Mesodermal cell (in vitro differentiated cells): ENCODE results near the gene FOXG1. TPM values are rescaled to one million over a fixed set of nuclear protein-coding genes. Genes with fewer than 3 reads are reported as not detected.

Source experiments
- H3K27ac ChIP-seq: 2 replicates; pipeline ENCODE4 v1.7.0; 2013; ENCODE audit warnings: mild to moderate bottlenecking, low read depth, low read length, moderate library complexity; ENCODE audit not compliant: severe bottlenecking
- H3K36me3 ChIP-seq: 2 replicates; pipeline ENCODE4 v1.7.1; 2013; ENCODE audit warnings: mild to moderate bottlenecking, low read length, moderate library complexity; ENCODE audit not compliant: control insufficient read depth, insufficient read depth
- H3K4me1 ChIP-seq: one replicate; pipeline ENCODE4 v1.7.1; 2013; ENCODE audit warnings: mild to moderate bottlenecking, low read length; ENCODE audit not compliant: insufficient read depth, control insufficient read depth, poor library complexity, severe bottlenecking
- H3K4me3 ChIP-seq: 2 replicates; pipeline ENCODE4 v1.7.0; 2013; ENCODE audit warnings: low read length, control low read depth, mild to moderate bottlenecking; ENCODE audit not compliant: insufficient read depth, poor library complexity, severe bottlenecking; ENCODE audit errors: extremely low read depth
- H3K9me3 ChIP-seq: 2 replicates; pipeline ENCODE4 v1.7.1; 2013; ENCODE audit warnings: mild to moderate bottlenecking, low read length, moderate library complexity; ENCODE audit not compliant: control insufficient read depth
- WGBS, 2 experiments: methylation state at CpG; one replicate each; pipeline ENCODE4 v1.1.5; 2013; ENCODE audit warnings: missing lambda C conversion rate in 2 of 2; ENCODE audit not compliant: insufficient coverage in 2 of 2; 5-methylcytosine and 5-hydroxymethylcytosine counted together
- polyA plus RNA-seq, 2 experiments: library from polyadenylated mRNA; stranded (reverse); fragments of 50-300 nt; gene quantifications; one replicate each; pipeline ENCODE4 v1.2.3, GENCODE V29; 2013

Gene FOXG1
- polyA plus RNA-seq (2013, experiment 1 of 2) = 0.15 TPM
- 0.10 TPM for polyA plus RNA-seq (2013, experiment 2 of 2)

- Histone ChIP-seq H3K27ac (no peak within 1 kb of the TSS), H3K36me3 (no peaks in the 10 kb centered on the region), H3K4me3 (peak within 1 kb of the TSS; percentile 41), H3K4me1 (peaks cover 7% of the 10 kb centered on the region), H3K9me3 (no peaks in the 10 kb centered on the region)
- 0% methylated on average over 15 to 24 of the region's 58 CpGs for WGBS, 2 experiments
Measured at GRCh38 chr14:28766469-28766955, at the start of gene FOXG1. Gene FOXG1 (plus strand): TSS chr14:28766787. CDS start chr14:28767280, 493 bp downstream.

- no peaks in the 10 kb centered on the region for H3K9me3 ChIP-seq
- no peak overlapping the region for H3K27ac ChIP-seq
- 86 to 90% methylated on average over 3 to 4 of the region's 5 CpGs for WGBS, 2 experiments
- no peaks in the 10 kb centered on the region for H3K4me1 ChIP-seq
- no peaks in the 10 kb centered on the region for H3K36me3 ChIP-seq
- H3K4me3 ChIP-seq = no peak overlapping the region
Measured at GRCh38 chr14:28719130-28719529, 47.5 kb upstream of the FOXG1 start.

- H3K4me3 ChIP-seq = no peak overlapping the region
- H3K36me3 ChIP-seq = no peaks in the 10 kb centered on the region
- H3K27ac ChIP-seq = no peak overlapping the region
- H3K9me3 ChIP-seq = no peaks in the 10 kb centered on the region
- WGBS, 2 experiments = no CpG with 5 or more reads among the region's 2 CpGs
- H3K4me1 ChIP-seq = no peaks in the 10 kb centered on the region
Measured at GRCh38 chr14:28731358-28731757, 35.2 kb upstream of the FOXG1 start.

- Histone ChIP-seq H3K4me3 (no peak overlapping the region), H3K27ac (peak overlapping the region; percentile 46), H3K36me3 (no peaks in the 10 kb centered on the region), H3K9me3 (no peaks in the 10 kb centered on the region), H3K4me1 (no peaks in the 10 kb centered on the region)
- 100% methylated on average over 1 of the region's 3 CpGs for WGBS, 2 experiments
Measured at GRCh38 chr14:28742171-28742846, 24.3 kb upstream of the FOXG1 start.

- Histone ChIP-seq H3K9me3 (no peaks in the 10 kb centered on the region), H3K36me3 (no peaks in the 10 kb centered on the region), H3K27ac (no peak overlapping the region), H3K4me1 (no peaks in the 10 kb centered on the region), H3K4me3 (no peak overlapping the region)
Measured at GRCh38 chr14:28744126-28744525, 22.5 kb upstream of the FOXG1 start.

- H3K4me3 ChIP-seq = no peak overlapping the region
- H3K9me3 ChIP-seq = no peaks in the 10 kb centered on the region
- H3K36me3 ChIP-seq = no peaks in the 10 kb centered on the region
- WGBS, 2 experiments = 86 to 90% methylated on average over 1 of the region's 1 CpG
- no peak overlapping the region for H3K27ac ChIP-seq
- no peaks in the 10 kb centered on the region for H3K4me1 ChIP-seq
Measured at GRCh38 chr14:28745176-28745575, 21.4 kb upstream of the FOXG1 start.

- H3K4me1 ChIP-seq = no peaks in the 10 kb centered on the region
- WGBS, 2 experiments = 90 to 100% methylated on average over 1 of the region's 1 CpG
Measured at GRCh38 chr14:28746247-28746646, 20.3 kb upstream of the FOXG1 start.

GRCh38 chr14:28751467-28752058 is 15.0 kb upstream of the FOXG1 start:
- Histone ChIP-seq H3K27ac (no peak overlapping the region), H3K4me1 (no peaks in the 10 kb centered on the region), H3K4me3 (no peak overlapping the region), H3K36me3 (no peaks in the 10 kb centered on the region), H3K9me3 (no peaks in the 10 kb centered on the region)
- 14 to 25% methylated on average over 4 of the region's 5 CpGs for WGBS, 2 experiments

More at GRCh38 chr14:28746247-28746646, 20.3 kb upstream of the FOXG1 start:
- Histone ChIP-seq H3K9me3 (no peaks in the 10 kb centered on the region), H3K4me3 (no peak overlapping the region), H3K36me3 (no peaks in the 10 kb centered on the region), H3K27ac (no peak overlapping the region)

GRCh38 chr14:28754209-28754985 is 12.2 kb upstream of the FOXG1 start:
- no peaks in the 10 kb centered on the region for H3K9me3 ChIP-seq
- peaks cover 5% of the 10 kb centered on the region for H3K4me1 ChIP-seq
- no peak overlapping the region for H3K4me3 ChIP-seq
- H3K36me3 ChIP-seq = no peaks in the 10 kb centered on the region
- H3K27ac ChIP-seq = no peak overlapping the region
- WGBS, 2 experiments = 13 to 42% methylated on average over 2 to 3 of the region's 9 CpGs

GRCh38 chr14:28755198-28755815 is 11.3 kb upstream of the FOXG1 start:
- no peak overlapping the region for H3K27ac ChIP-seq
- H3K4me3 ChIP-seq = no peak overlapping the region
- WGBS, 2 experiments = 0 to 6% methylated on average over 3 to 5 of the region's 14 CpGs
- no peaks in the 10 kb centered on the region for H3K9me3 ChIP-seq
- peaks cover 7% of the 10 kb centered on the region for H3K4me1 ChIP-seq
- H3K36me3 ChIP-seq = no peaks in the 10 kb centered on the region
